ENCODE results near the gene KIAA0753. TPM values are rescaled to one million over a fixed set of nuclear protein-coding genes. Genes with fewer than 3 reads are reported as not detected.

Gene KIAA0753
- total and polyA plus RNA-seq, 2 of the 4 experiments (the other 2 are of a cell fraction): 10.2 to 17.6 TPM

GRCh38 chr17:6555331-6556120 lies 85.0 kb downstream of the KIAA0753 start:
- dilution Hi-C loops (cut with HindIII; ENCODE audit: low sequenced_read_pairs, unreplicated experiment): no loop called here
- Histone ChIP-seq H3K36me3 (ENCODE audit: control insufficient read depth, insufficient read depth, low read length) (no peaks in the 10 kb centered on the region), H2AK9ac (replicated peaks; ENCODE audit: low read depth, low read length, poor library complexity) (no peak overlapping the region), H4K91ac (ENCODE audit: insufficient read depth, low read depth, low read length) (no peak overlapping the region), H2BK5ac (ENCODE audit: low read depth, low read length, poor library complexity, severe bottlenecking) (no peak overlapping the region), H3K4me2 (ENCODE audit: low read depth, low read length) (peak overlapping the region; percentile 82), H4K5ac (ENCODE audit: low read depth, low read length) (no peak overlapping the region), H2AFZ (replicated peaks; ENCODE audit: low read length, poor library complexity) (peak overlapping the region; percentile 69), H3K4me1 (ENCODE audit: control insufficient read depth, insufficient read depth, low read length) (peaks cover 5% of the 10 kb centered on the region; the same call in 1 of the 2 replicates), H3K4me3 (ENCODE audit: insufficient read depth, low read depth, low read length) (peak overlapping the region; percentile 56), H3K56ac (ENCODE audit: extremely low read depth, insufficient read depth, low read length) (no peak overlapping the region), H3K9me1 (ENCODE audit: insufficient read depth, low read length) (no peaks in the 10 kb centered on the region; the same call in 1 of the 2 replicates), H3K9ac (ENCODE audit: low read depth, low read length) (peak overlapping the region; percentile 29; the same call in 1 of the 2 replicates), H3K4ac (ENCODE audit: low read depth, low read length) (0 out of 2 replicates have a peak overlapping the region, but pooled peaks have one; percentile 5), H3K14ac (replicated peaks; ENCODE audit: low read depth, low read length) (no peak overlapping the region), H3K18ac (ENCODE audit: low read depth, low read length) (no peak overlapping the region), H2BK120ac (ENCODE audit: low read depth, low read length) (no peak overlapping the region), H3K27me3 (ENCODE audit: control insufficient read depth, insufficient read depth, low read length) (peaks cover 33% of the 10 kb centered on the region), H3K9me3 (ENCODE audit: control insufficient read depth, insufficient read depth, low read length) (no peaks in the 10 kb centered on the region), H2BK15ac (ENCODE audit: low read depth, low read length) (no peak overlapping the region), H3K27ac (ENCODE audit: insufficient read depth, low read length) (no peak overlapping the region), H4K20me1 (ENCODE audit: insufficient read depth, low read length) (0 out of 2 replicates have a peak, but pooled peaks cover 4% of the 10 kb centered on the region), H4K8ac (ENCODE audit: low read depth in 2 of 2, low read length in 2 of 2) (no peak overlapping the region), H2BK20ac (ENCODE audit: low read depth, low read length) (no peak overlapping the region), H2AK5ac (ENCODE audit: low read depth, low read length) (no peak overlapping the region), H3K23ac (ENCODE audit: low read depth, low read length) (peak overlapping the region; percentile 45), H3K79me1 (ENCODE audit: low read depth in 1 of 2, low read length in 2 of 2) (no peaks in the 10 kb centered on the region)
- DNase-seq (peak; percentile 39), ATAC-seq (ENCODE audit: low read depth) (peak; percentile 50)
- CTCF ChIA-PET: no interaction called here
- WGBS, 2 experiments (ENCODE audit: extremely low coverage in 2 of 2, insufficient read length in 1 of 2): 7% methylated on average over 17 of the region's 56 CpGs; no CpG with 5 or more reads in 1 of the 2 experiments
- no TSS peak for BruUV-seq (replicated peaks)
- TF ChIP-seq SMC3 (IDR thresholded peaks at IDR 0.05; ENCODE audit: low read depth, low read length) (no peak), FOS (IDR thresholded peaks at IDR 0.05; ENCODE audit: low read depth, low read length) (peak; percentile 56)
- in situ Hi-C loops (cut with MboI; ENCODE audit: low sequenced_read_pairs): no loop called here
- POLR2A ChIA-PET (ENCODE audit: unreplicated experiment): no interaction called here
- intact Hi-C loops (cut with micrococcal nuclease): loop anchor here (5.0 kb wide), 1 partner anchor 83 kb away; no protein-coding TSS in a partner anchor
